Measurements from ENCODE around the gene BFSP2.

Gene BFSP2

GRCh38 chr3:133384331-133385027, 15.4 kb upstream of the BFSP2 start:
- DNase-seq, result no peak

- DNase-seq, result no peak
Observed at GRCh38 chr3:133386876-133387275, 13.0 kb upstream of the BFSP2 start.

GRCh38 chr3:133387341-133387740, 12.5 kb upstream of the BFSP2 start:
- no peak for DNase-seq

- no peak for DNase-seq
Observed at GRCh38 chr3:133388696-133389395, 11.0 kb upstream of the BFSP2 start.

- no peak for DNase-seq
Observed at GRCh38 chr3:133390715-133391114, 9.1 kb upstream of the BFSP2 start.

- no peak for DNase-seq
Observed at GRCh38 chr3:133393204-133393603, 6.7 kb upstream of the BFSP2 start.

- DNase-seq, result no peak
Observed at GRCh38 chr3:133393691-133394474, 6.0 kb upstream of the BFSP2 start.

GRCh38 chr3:133394561-133395311, 5.1 kb upstream of the BFSP2 start:
- no peak for DNase-seq

- DNase-seq, result no peak
Observed at GRCh38 chr3:133396906-133397305, 3.0 kb upstream of the BFSP2 start.

- DNase-seq, result no peak
Observed at GRCh38 chr3:133401374-133402135, 1.7 kb downstream of the BFSP2 start.

GRCh38 chr3:133404920-133405319, 5.1 kb downstream of the BFSP2 start:
- DNase-seq, result no peak

- no peak for DNase-seq
Observed at GRCh38 chr3:133408366-133408765, 8.5 kb downstream of the BFSP2 start.

GRCh38 chr3:133408961-133409360, 9.1 kb downstream of the BFSP2 start:
- no peak for DNase-seq

- DNase-seq, result no peak
Observed at GRCh38 chr3:133410191-133410892, 10.5 kb downstream of the BFSP2 start.

- DNase-seq, result no peak
Observed at GRCh38 chr3:133412183-133413132, 12.6 kb downstream of the BFSP2 start.

- no peak for DNase-seq
Observed at GRCh38 chr3:133413161-133414020, 13.5 kb downstream of the BFSP2 start.

GRCh38 chr3:133414021-133414392, 14.2 kb downstream of the BFSP2 start:
- DNase-seq, result no peak

- no peak for DNase-seq
Observed at GRCh38 chr3:133418361-133418760, 18.5 kb downstream of the BFSP2 start.

- DNase-seq, result no peak
Observed at GRCh38 chr3:133419151-133419909, 19.5 kb downstream of the BFSP2 start.
